NCI-H1092 (cell line): ENCODE data around the gene SLC26A4.
A peak's percentile ranks its signal among the peaks of the same experiment; 100 is the strongest.

Source experiments
- DNase-seq: peaks from one replicate; lab custom pipeline; 2025; lab: John Stamatoyannopoulos, UW

Gene SLC26A4

DNA sequence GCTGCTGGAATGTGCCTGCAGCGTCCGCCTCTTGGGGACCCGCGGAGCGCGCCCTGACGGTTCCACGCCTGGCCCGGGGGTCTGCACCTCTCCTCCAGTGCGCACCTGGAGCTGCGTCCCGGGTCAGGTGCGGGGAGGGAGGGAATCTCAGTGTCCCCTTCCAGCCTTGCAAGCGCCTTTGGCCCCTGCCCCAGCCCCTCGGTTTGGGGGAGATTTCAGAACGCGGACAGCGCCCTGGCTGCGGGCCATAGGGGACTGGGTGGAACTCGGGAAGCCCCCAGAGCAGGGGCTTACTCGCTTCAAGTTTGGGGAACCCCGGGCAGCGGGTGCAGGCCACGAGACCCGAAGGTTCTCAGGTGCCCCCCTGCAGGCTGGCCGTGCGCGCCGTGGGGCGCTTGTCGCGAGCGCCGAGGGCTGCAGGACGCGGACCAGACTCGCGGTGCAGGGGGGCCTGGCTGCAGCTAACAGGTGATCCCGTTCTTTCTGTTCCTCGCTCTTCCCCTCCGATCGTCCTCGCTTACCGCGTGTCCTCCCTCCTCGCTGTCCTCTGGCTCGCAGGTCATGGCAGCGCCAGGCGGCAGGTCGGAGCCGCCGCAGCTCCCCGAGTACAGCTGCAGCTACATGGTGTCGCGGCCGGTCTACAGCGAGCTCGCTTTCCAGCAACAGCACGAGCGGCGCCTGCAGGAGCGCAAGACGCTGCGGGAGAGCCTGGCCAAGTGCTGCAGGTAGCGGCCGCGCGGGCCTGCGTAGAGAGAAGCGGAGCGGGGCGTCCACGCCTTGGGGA, 645 bp downstream of the SLC26A4 start:
- DNase-seq, result peak; percentile 65

- no peak for DNase-seq
Observed at GRCh38 chr7:107661865-107662379, 1.3 kb downstream of the SLC26A4 start.

DNA sequence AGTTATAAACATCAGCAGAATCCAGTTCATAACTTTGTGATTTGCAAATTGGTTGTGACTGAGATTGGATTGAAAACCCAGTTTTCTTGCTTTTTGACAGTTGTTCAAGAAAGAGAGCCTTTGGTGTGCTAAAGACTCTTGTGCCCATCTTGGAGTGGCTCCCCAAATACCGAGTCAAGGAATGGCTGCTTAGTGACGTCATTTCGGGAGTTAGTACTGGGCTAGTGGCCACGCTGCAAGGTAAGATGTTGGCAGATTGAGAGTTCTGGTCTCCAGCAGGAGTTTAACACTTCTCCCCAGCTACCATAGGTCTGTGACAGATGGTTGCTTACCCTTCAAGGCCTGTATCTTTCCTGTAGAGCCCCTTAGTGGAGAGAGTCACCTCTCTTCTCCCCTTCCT, 2.6 kb downstream of the SLC26A4 start:
- DNase-seq, result no peak

DNA sequence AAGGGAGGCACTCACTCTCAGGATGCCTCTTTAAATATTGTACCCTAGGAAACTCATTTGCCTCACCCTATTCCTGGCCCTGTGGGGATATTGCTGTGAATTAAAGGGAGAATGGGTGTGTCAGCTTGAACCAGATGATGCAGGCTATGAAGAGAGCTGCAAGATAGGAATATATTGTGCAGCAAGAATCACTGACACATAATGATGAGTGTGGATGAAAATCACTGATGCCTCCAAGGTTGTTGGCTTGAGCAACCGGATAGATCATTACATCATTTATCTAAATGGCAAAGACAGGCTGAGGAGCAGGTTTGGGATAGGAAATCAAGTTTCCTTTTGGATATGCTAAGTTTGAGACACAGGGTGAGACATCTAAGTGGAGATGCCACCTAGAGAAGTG, 6.2 kb downstream of the SLC26A4 start:
- DNase-seq, result no peak

DNA sequence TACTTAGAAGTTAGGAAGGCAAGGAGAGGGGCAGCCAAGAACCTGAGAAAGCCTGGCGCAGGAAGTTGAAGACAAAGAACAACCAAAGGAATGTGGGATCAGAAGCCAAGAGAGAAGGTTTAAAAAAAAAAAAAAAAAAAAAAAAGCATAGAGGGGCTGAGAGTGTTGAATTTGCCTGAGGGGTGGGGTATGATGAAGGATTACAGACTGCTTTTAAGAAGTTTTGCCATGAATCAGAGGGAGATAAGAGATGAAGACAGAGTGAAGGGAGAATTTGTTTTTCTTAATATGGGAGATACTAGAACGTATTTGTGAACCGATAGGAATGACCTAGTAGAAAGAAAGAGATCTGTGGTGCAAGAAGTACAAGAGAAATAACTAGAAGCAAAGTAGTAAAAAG, 6.7 kb downstream of the SLC26A4 start:
- no peak for DNase-seq

GRCh38 chr7:107668296-107668695, 7.7 kb downstream of the SLC26A4 start:
- DNase-seq, result no peak

GRCh38 chr7:107672183-107672582, 11.6 kb downstream of the SLC26A4 start:
- no peak for DNase-seq

GRCh38 chr7:107676249-107676648, 15.6 kb downstream of the SLC26A4 start:
- no peak for DNase-seq

GRCh38 chr7:107678110-107678753, 17.6 kb downstream of the SLC26A4 start:
- no peak for DNase-seq

DNA sequence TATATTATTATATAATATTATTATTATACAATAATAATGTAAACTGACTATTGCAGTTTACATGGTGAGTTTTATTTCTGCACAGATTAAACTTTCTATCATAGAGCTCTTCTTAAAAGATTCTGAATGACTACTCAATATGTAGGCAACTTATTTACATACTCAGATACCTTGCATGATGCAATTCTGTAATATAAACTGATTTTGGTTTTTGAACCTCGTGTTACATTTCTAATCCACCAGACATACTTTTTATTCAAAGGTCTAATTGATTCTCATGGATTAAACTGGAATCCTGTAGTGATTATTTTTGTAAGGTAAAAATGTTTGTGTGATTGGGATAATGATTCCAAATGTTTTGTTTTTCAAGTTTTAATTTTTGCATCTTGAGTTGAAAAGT, 19.9 kb downstream of the SLC26A4 start:
- no peak for DNase-seq

DNA sequence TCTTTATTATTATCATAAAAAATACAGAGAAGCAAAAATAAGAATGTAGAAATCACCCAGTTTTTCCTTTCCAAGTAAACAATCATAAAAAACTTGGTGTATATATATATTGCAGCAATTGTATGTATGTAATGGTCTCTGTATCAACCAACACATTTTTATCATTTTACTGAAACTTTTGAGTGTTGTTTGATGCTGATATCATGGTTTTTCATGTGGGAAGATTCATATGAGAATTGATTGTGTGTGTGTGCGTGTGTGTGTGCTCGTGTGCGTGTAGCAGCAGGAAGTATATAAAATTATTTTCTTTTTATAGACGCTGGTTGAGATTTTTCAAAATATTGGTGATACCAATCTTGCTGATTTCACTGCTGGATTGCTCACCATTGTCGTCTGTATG, 22.3 kb downstream of the SLC26A4 start:
- DNase-seq, result no peak

GRCh38 chr7:107684287-107684686, 23.7 kb downstream of the SLC26A4 start:
- no peak for DNase-seq

DNA sequence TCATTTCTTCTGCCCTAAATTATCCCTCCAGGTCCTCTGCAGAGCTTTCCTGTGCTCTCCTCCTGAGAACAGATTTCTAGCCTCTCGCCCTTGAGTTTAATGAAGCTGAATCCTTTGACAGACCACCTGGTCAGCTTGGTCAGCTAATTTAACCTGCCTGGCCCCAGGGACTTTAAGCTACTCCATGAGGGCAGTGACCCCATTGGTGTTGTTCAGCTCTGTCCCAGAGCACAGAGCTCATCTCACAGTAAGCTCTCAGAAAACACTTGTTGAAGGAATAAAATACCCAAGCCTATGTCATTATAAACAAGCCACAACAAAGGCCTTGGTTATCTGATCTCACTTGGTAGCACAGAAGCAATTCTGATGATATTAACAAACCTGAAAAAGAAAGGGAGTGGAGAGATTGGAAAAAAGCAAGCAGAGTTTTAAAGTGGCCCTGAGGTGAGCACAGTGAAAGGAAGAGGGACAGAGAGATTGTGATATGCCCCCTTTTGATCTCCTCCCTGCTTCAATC, 24.4 kb downstream of the SLC26A4 start:
- DNase-seq, result no peak

- no peak for DNase-seq
Observed at GRCh38 chr7:107686816-107687387, 26.3 kb downstream of the SLC26A4 start.

DNA sequence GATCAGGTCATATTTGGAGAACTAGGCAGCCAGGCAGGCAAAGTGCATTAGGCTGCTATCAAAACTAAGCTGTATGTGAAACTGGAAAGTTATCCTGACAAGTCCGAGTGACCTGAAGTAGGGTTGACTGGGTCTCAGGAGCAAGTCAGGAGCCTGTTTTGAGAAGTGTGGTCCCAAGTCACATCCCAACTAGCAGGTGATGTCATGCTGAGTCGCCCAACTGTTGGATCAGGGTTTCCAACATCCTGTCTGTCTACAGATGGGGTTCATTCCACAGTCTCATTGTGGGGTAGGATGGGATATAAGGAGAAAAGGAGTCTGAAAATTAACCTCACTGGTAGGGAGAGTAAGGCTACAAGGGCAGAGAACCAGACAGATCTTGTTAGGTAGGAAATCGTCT, 27.0 kb downstream of the SLC26A4 start:
- DNase-seq, result no peak

DNA sequence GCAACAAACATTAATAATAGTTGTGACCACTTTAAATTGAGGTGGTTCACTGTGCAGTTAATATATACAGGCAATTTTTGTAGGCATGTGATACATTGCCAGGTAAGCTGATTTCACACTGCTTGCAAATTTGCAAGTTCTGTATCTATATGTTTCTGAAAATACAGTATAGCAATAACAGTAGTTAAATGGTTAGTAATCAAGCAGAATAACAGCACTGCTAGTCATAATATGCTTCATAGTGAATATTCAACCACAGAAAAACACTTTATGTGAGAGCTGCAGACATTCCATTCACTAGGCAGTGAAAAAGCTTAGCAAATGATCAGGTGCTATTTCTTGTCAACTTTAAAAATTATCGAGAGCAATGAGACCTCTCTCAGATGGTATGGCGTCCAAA, 28.9 kb downstream of the SLC26A4 start:
- DNase-seq, result no peak

DNA sequence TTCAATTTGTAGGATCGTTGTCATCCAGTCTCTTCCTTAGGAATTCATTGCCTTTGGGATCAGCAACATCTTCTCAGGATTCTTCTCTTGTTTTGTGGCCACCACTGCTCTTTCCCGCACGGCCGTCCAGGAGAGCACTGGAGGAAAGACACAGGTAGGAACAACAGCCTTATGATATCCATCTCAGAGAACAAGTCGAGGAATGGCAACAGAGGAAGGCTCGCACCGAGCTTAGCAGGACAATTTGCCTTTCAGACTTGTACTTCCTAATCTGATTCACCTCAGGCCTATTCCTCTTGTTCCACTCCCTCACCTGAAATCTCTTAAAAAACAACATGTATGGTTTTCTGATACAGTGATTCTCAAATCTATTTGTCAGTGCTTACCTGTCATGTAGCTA, 29.5 kb downstream of the SLC26A4 start:
- DNase-seq, result no peak

DNA sequence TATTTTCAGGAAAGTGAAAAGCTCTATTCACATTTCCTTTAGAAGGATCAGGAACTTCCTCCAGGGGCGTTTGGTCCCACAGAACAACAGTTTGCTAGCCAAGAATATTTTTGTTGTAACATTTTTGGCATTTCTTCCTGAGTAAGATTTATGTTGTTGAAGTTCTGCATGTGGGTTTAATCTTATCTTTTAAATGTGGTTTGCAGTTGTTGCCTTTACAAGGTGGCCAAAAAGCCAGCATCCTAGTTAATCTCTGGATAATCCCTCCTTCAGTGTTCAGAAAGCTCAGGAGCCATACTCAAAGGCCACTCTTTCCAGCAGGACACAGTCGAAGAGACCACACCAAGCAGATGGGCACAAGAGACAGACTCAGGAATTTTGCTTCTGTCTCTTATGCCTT, 30.0 kb downstream of the SLC26A4 start:
- DNase-seq, result no peak

DNA sequence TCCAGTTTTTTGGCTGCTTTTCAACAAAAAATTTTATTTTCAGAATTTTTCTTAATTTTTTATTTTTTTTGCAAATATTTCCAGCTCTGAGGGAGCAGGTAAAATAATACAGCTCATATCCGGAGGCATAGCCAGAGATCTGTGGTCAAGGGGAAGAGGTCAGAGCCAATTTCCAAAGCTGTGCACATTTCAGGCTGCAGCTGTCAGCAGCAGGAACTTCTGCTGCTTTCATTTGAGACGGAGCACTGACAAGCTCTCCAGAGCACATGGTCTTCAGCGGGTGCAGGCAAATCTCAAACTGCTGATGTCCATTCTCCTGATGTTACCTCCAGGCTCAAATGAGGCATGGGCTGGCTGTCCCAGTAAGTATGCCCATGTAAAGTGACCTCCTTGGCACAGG, 31.1 kb downstream of the SLC26A4 start:
- DNase-seq, result no peak

DNA sequence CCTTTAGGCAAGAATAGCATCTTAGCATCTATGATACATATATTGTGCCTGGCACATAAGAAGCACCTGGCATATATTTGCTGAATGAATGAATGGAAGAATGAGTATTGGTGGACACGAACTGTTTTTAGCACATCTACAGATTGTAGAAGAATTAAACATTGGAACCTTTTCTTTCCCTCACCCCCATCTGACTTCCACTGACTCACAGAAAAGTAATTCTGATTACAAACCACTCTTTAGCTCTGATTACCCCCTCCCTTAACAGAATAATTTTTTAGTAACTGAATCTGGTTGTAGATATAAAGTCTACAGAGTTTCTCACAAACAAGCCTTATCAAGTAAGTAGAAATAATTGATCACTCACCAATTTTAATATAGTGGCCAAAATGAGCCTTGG, 31.9 kb downstream of the SLC26A4 start:
- no peak for DNase-seq

DNA sequence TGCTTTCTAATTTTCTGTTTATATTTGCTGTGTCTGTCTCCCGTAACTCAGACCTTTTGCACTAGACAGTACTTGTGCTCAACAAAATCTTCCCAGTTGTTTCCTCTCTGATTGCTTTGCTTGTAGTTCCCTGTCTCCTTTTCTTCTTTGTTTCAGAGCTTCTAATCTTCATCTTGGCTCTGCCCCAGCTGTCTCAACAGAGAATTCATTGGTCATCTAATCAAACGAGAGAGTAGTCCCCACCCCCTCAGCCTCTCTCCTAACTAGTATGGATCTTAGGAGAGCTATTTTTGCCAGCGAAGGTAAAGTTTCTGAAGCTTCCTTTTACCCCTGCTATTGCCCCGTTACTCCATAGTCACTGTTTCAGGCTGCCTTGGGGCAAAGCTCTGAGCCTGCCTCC, 32.8 kb downstream of the SLC26A4 start:
- DNase-seq, result no peak

GRCh38 chr7:107694386-107694785, 33.8 kb downstream of the SLC26A4 start:
- peak; percentile 33 for DNase-seq

GRCh38 chr7:107696330-107696946, 35.8 kb downstream of the SLC26A4 start:
- DNase-seq, result no peak
